ENCODE results near the gene INTS3. TPM values are rescaled to one million over a fixed set of nuclear protein-coding genes. Genes with fewer than 3 reads are reported as not detected.

The INTS3 gene
- total RNA-seq, 2 donors from 2014 or later = 21.8 to 26.7 TPM

DNA sequence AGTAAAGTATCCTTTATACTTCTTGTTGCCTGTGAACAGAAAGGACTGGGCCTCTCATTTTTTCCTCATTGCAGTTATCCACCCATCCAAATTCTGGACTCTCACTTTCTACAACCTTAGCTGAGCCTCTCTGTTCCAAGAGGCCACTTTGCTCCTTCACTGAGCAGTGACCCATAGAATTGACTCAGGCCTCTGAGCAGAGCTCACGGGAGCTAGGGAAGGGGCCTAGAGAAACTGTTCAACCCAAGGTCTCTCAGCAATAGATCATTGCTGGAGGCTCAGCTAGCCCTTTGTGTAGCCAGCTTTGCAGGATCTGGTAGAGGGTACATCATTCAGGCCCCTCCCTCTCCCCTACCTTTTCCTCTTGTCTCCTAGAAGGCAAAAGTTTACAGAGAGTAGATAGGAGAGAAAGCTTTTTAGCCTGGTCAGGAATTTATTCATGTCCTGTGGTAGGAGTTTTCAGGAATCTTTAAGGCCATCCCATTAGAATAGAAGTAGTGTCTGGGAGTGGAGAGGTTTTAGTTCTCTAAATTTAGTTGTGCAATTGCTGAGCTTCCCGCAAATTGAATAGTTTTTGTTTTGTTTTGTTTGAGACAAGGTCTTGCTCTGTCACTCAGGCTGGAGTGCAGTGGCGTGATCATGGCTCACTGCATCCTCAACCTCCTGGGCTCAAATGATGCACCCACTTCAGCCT lies 6.7 kb downstream of the INTS3 start:
- peaks cover 0 to 20% of the 10 kb centered on the region in 2 donors for H3K4me1 ChIP-seq
- TF ChIP-seq, protein P1, sequence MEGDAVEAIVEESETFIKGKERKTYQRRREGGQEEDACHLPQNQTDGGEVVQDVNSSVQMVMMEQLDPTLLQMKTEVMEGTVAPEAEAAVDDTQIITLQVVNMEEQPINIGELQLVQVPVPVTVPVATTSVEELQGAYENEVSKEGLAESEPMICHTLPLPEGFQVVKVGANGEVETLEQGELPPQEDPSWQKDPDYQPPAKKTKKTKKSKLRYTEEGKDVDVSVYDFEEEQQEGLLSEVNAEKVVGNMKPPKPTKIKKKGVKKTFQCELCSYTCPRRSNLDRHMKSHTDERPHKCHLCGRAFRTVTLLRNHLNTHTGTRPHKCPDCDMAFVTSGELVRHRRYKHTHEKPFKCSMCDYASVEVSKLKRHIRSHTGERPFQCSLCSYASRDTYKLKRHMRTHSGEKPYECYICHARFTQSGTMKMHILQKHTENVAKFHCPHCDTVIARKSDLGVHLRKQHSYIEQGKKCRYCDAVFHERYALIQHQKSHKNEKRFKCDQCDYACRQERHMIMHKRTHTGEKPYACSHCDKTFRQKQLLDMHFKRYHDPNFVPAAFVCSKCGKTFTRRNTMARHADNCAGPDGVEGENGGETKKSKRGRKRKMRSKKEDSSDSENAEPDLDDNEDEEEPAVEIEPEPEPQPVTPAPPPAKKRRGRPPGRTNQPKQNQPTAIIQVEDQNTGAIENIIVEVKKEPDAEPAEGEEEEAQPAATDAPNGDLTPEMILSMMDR (IDR thresholded peaks at IDR 0.05) = no peak
- no peak overlapping the region for H3K4me3 ChIP-seq
- no peaks in the 10 kb centered on the region for H3K36me3 ChIP-seq
- H3K27ac ChIP-seq = peak overlapping the region in 1 of 2 donors; percentile 11
- no peaks in the 10 kb centered on the region for H3K9me3 ChIP-seq
- no peak for DNase-seq (ENCODE audit: low spot score)
- no peaks in the 10 kb centered on the region for H3K27me3 ChIP-seq

- no peak for DNase-seq (ENCODE audit: low spot score)
- no peaks in the 10 kb centered on the region for H3K27me3 ChIP-seq
- H3K4me1 ChIP-seq = peaks cover 0 to 15% of the 10 kb centered on the region in 2 donors
- H3K4me3 ChIP-seq = no peak overlapping the region
- TF ChIP-seq, protein P1 (IDR thresholded peaks at IDR 0.05) = no peak
- no peak overlapping the region for H3K27ac ChIP-seq
- peaks cover under 1% of the 10 kb centered on the region for H3K36me3 ChIP-seq
- H3K9me3 ChIP-seq = no peaks in the 10 kb centered on the region
Measured at GRCh38 chr1:153735090-153735420, 7.2 kb downstream of the INTS3 start.

GRCh38 chr1:153741986-153742385 lies 14.1 kb downstream of the INTS3 start:
- no peaks in the 10 kb centered on the region for H3K9me3 ChIP-seq
- TF ChIP-seq, protein P1 (IDR thresholded peaks at IDR 0.05) = no peak
- H3K4me3 ChIP-seq = no peak overlapping the region
- peaks cover 52% of the 10 kb centered on the region for H3K36me3 ChIP-seq
- no peaks in the 10 kb centered on the region for H3K27me3 ChIP-seq
- no peak overlapping the region for H3K27ac ChIP-seq
- H3K4me1 ChIP-seq = peaks cover 0 to 20% of the 10 kb centered on the region in 2 donors
- no peak for DNase-seq (ENCODE audit: low spot score)

GRCh38 chr1:153742411-153743142 lies 14.7 kb downstream of the INTS3 start:
- H3K4me1 ChIP-seq = peaks cover 0 to 25% of the 10 kb centered on the region in 2 donors
- H3K36me3 ChIP-seq = peaks cover 58% of the 10 kb centered on the region
- no peak overlapping the region for H3K27ac ChIP-seq
- no peaks in the 10 kb centered on the region for H3K27me3 ChIP-seq
- no peak overlapping the region for H3K4me3 ChIP-seq
- H3K9me3 ChIP-seq = no peaks in the 10 kb centered on the region
- no peak for DNase-seq (ENCODE audit: low spot score)
- TF ChIP-seq, protein P1 (IDR thresholded peaks at IDR 0.05) = no peak

DNA sequence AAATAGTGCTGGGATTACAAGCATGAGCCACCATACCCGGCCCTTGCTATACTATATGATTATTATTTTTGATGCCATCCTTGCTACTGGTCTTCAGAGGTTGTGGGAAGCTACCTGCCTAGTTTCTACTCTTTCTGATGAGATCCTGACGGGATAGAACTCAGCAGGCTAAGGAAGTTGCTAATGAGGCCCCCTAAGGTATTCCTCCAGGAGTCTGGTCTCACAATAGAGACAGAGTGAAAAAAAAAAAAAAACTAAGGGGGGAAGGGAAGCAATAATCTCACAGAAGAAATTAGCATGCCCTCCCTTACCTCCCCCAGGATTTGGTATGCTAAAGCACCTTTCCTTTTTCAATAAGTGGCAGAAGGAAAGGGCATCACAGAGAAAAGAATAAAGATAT lies 17.6 kb downstream of the INTS3 start:
- H3K4me1 ChIP-seq = peaks cover 0 to 54% of the 10 kb centered on the region in 2 donors
- no peak overlapping the region for H3K27ac ChIP-seq
- TF ChIP-seq, protein P1 (IDR thresholded peaks at IDR 0.05) = no peak
- H3K27me3 ChIP-seq = no peaks in the 10 kb centered on the region
- no peaks in the 10 kb centered on the region for H3K9me3 ChIP-seq
- no peak for DNase-seq (ENCODE audit: low spot score)
- peaks cover 62% of the 10 kb centered on the region for H3K36me3 ChIP-seq
- no peak overlapping the region for H3K4me3 ChIP-seq

All from right atrium auricular region (tissue), 2 donors.